Central memory CD8-positive, alpha-beta T cell (primary cell): ENCODE results near the gene COL23A1.

Experiments
- ATAC-seq: fragments of 150-1000 bp; cut with Tn5 transposase; replicated peaks from 2 replicates; pipeline ENCODE4 v1.10.0; 2022; ENCODE audit warnings: mild to moderate bottlenecking, moderate FRiP score, moderate number of reproducible peaks; ENCODE audit not compliant: poor library complexity, severe bottlenecking; ENCODE audit errors: extremely low read depth
- DNase-seq, 2 donors: peaks; one replicate each; pipeline ENCODE4 v3.0.0; 2021; ENCODE audit warnings: low spot score in 2 of 2
- H3K27ac Mint-ChIP-seq: one replicate; pipeline ENCODE4 v1.8.0; 2022; ENCODE audit warnings: low read depth, mild to moderate bottlenecking, moderate library complexity, mixed read lengths
- H3K27me3 Mint-ChIP-seq: one replicate; pipeline ENCODE4 v1.8.0; 2022; ENCODE audit warnings: mixed read lengths
- H3K36me3 Mint-ChIP-seq: one replicate; pipeline ENCODE4 v1.8.0; 2022; ENCODE audit warnings: mild to moderate bottlenecking, moderate library complexity, mixed read lengths; ENCODE audit not compliant: insufficient read depth
- H3K4me1 Mint-ChIP-seq: one replicate; pipeline ENCODE4 v1.8.0; 2022; ENCODE audit warnings: mixed read lengths
- H3K4me3 Mint-ChIP-seq: one replicate; pipeline ENCODE4 v1.8.0; 2022; ENCODE audit warnings: mild to moderate bottlenecking, moderate library complexity, mixed read lengths
- H3K9me3 Mint-ChIP-seq: one replicate; pipeline ENCODE4 v1.8.0; 2022; ENCODE audit warnings: mixed read lengths

The COL23A1 gene

DNA sequence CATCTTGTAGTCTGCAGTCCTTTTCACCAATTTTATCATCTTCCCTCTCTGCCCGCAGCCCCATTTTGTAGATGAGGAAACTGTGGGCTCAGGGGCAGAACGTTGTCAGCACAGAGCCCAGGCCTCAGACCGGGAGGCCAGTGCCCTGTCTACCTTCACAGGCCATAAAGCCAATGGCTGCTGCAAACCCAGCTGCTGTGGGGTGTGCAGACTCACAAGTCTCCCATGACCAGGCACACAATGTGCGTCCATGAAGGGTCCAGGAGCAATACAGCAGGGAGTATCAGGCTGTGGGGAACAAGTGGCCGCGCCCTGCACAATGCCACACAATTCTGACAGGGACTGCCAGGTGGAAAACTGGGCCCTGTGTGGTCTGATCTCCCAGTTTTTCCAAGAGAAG, 71.0 kb downstream of the COL23A1 start:
- Mint-ChIP-seq H3K4me3 (no peak overlapping the region), H3K27me3 (peaks cover 22% of the 10 kb centered on the region), H3K4me1 (no peaks in the 10 kb centered on the region), H3K9me3 (no peaks in the 10 kb centered on the region), H3K27ac (no peak overlapping the region), H3K36me3 (peaks cover 2% of the 10 kb centered on the region)
- ATAC-seq (no peak), DNase-seq (no peak)

DNA sequence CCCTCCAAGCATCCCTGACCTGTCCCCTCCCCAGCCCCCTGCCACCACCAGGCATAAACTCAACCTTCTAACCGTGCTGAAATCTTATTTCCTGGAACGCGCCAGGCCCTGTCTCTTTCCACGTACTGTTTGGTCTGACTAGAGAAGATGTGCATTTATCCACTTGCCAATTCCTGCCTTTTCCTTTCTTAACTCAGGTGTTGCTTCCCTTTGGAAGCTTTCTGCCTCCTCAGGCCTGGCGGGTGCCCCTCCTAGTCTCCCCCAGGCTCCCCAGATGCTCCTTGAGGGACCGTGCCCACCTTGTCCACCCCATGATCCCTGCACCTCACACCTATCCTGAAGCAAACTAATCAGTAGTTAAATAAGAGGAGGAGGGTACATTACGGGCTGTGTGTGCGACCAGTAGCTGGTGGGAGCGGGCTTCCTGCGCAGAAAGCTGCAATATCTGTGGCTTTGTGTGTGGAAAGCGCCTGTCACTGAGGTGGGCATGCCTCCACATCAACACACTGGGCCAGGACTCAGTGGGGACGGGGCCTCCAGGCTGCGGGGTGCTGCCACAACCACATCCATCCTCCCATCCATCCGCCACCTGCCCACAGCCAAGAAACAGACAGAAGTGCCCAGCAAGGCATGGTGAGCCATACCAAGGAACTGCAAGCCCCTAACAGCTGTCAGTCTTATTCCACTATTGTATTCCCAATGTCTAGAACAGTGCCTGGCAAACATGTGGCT, 73.5 kb downstream of the COL23A1 start:
- Mint-ChIP-seq H3K4me1 (no peaks in the 10 kb centered on the region), H3K27ac (no peak overlapping the region)
- ATAC-seq, result no peak

DNA sequence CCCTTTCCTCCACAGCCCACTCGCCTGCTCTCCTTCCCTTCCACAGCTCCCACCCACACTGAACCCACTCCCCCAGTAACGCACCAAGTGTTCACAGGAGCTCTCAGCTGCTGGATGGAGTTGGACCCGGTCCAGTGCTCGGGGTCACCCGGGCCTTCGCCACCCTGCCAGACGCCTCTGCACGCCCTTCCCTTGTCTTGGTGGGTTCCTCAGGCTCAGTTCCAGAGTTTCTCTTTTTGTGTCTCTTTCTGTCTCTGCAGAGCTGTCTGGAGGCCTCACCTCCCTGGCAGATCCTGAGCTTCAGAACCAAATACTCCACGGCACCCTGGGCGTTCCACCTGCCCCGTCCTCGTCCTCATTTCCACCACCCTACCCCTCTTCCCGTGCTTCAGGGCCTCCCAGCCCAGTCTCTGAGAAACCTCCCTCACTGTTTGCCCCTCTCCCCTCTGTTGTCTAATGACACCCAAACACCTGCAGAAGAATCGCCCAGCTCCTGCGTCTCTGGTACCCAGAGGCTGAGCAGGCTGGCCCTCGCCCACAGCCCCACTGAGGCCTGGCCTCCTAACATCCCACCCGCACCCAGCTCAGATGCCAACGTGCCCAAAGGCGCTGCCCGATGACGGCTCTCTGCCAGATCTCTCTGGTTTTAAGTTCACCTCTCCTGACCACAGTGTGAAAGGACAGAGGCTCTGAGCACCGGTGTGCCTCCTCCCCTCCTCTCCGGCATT, 74.3 kb downstream of the COL23A1 start:
- ATAC-seq (no peak), DNase-seq (no peak)
- H3K27ac Mint-ChIP-seq, result no peak overlapping the region
- no peaks in the 10 kb centered on the region for H3K36me3 Mint-ChIP-seq
- H3K4me3 Mint-ChIP-seq, result no peak overlapping the region
- peaks cover 46% of the 10 kb centered on the region for H3K27me3 Mint-ChIP-seq
- H3K4me1 Mint-ChIP-seq, result no peaks in the 10 kb centered on the region
- no peaks in the 10 kb centered on the region for H3K9me3 Mint-ChIP-seq

More for the DNA sequence above, 73.5 kb downstream of the COL23A1 start:
- no peaks in the 10 kb centered on the region for H3K9me3 Mint-ChIP-seq
- peaks cover 1% of the 10 kb centered on the region for H3K36me3 Mint-ChIP-seq
- no peak for DNase-seq
- peaks cover 46% of the 10 kb centered on the region for H3K27me3 Mint-ChIP-seq
- no peak overlapping the region for H3K4me3 Mint-ChIP-seq

DNA sequence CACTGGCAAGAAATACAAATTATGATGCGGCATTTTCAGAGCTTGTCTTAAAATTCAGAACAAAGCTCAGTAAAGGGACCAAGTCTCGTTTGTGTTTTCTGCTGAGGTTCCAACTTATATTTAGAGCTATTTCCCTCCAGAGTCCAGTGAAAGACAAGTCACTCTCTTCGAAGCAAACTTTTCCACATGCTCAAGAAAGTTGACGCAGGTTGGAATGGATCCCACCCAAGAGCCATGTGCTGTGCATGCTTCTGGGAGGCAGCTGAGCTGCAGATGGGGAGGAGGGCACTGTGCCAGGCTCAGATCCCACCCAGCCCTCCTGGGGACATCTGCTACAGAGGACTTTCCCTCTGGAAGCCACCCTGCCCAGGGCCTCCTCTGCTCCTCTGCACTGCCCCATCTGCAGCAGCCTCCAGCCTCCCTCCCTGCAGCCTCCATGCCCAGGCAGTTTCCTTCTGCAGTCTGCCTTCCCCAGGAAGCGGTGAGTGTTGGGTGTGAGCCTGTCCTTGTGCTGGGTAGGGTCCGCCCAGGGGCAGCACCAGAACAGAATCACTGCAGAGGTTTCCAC, 75.3 kb downstream of the COL23A1 start:
- DNase-seq (no peak), ATAC-seq (no peak)
- H3K9me3 Mint-ChIP-seq, result no peaks in the 10 kb centered on the region
- peaks cover 46% of the 10 kb centered on the region for H3K27me3 Mint-ChIP-seq
- H3K36me3 Mint-ChIP-seq, result no peaks in the 10 kb centered on the region
- no peak overlapping the region for H3K27ac Mint-ChIP-seq
- no peak overlapping the region for H3K4me3 Mint-ChIP-seq
- H3K4me1 Mint-ChIP-seq, result no peaks in the 10 kb centered on the region

DNA sequence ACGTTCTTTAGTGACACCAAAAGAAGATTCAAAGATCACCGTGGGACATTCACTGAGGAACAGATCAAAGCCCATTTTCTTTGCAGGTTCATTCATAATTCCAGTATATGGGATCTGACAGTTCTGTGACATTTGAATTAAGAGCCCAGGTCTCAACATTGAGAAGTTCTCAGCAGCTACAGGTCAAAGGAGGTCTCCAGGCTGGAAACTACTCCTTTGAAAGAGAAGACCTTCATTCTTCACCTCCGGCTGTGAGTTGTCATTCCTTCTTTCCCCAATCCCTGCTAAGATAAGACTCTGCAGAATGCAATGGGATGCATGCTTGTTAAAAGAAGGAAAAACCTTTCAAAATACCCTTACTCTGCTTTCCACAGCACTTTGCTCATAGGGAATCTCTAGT, 79.0 kb downstream of the COL23A1 start:
- DNase-seq (no peak), ATAC-seq (no peak)
- no peak overlapping the region for H3K27ac Mint-ChIP-seq
- no peaks in the 10 kb centered on the region for H3K9me3 Mint-ChIP-seq
- no peak overlapping the region for H3K4me3 Mint-ChIP-seq
- H3K36me3 Mint-ChIP-seq, result no peaks in the 10 kb centered on the region
- no peaks in the 10 kb centered on the region for H3K4me1 Mint-ChIP-seq
- H3K27me3 Mint-ChIP-seq, result peaks cover 38% of the 10 kb centered on the region

DNA sequence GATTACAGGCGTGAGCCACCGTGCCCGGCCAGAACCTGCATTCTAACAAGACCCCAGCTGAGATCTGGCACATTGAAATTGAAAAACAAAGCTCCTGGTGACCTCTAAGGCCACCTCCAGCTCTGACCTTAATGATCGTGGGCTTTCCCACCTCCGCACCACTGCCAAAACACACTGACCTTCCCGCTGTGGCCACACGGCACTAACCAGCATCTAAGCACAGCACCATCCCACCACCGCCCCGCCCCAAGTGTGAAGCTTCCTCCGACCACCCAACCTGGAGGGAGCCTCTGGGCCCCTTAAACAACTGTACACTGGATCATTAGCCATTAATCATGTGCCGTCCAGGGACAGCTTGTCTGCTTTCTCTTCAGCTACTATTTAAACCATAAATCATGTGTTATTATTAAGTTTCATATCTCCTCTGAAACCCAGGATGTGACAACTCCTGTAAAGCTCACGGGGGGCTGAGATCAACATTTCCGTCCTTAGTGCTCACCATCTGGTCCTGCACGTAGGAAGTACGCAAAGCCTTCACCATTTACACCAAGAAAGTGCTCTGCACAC, 80.6 kb downstream of the COL23A1 start:
- H3K36me3 Mint-ChIP-seq, result no peaks in the 10 kb centered on the region
- no peaks in the 10 kb centered on the region for H3K4me1 Mint-ChIP-seq
- no peak overlapping the region for H3K27ac Mint-ChIP-seq
- DNase-seq (no peak), ATAC-seq (no peak)
- peaks cover 28% of the 10 kb centered on the region for H3K27me3 Mint-ChIP-seq
- H3K4me3 Mint-ChIP-seq, result no peak overlapping the region
- no peaks in the 10 kb centered on the region for H3K9me3 Mint-ChIP-seq

DNA sequence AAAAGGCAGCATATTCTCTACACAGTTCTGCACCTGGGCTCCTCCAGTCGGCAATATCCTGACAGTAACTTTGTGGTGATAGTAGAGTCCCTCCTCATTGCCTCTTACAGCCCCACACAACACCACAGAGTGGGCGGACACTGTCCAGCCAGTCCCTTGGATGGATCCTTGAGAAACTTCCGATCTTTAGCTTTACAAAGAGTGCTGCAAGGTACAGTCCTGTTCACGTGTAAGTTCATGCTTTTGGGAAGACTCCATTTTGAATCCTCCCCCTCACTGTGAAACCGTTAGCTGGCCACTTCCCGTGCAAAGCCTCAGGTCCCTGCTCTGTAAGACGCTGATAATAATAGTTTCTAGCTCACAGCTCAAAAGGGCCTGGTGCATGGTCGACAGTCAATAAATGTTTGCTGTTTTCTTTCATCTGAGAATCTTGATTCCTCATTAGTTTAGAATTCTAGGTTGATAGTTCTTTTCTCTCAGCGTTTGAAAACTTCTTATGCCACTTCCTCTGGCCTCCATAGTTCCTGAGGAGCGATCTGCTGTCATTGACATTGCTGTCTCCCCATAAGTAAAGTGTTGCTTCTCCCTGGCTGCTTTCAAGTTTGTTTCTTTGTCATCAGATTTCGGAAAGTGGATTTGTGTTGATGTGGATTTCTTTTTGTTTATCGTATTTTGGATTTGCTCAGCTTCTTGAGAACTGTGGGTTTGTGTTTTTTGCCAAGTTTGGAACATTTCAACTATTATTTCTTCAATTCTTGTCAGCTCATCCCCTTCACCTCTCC, 82.9 kb downstream of the COL23A1 start:
- H3K27me3 Mint-ChIP-seq, result peaks cover 7% of the 10 kb centered on the region
- no peaks in the 10 kb centered on the region for H3K9me3 Mint-ChIP-seq
- no peak overlapping the region for H3K4me3 Mint-ChIP-seq
- no peak overlapping the region for H3K27ac Mint-ChIP-seq
- DNase-seq (no peak), ATAC-seq (no peak)
- no peaks in the 10 kb centered on the region for H3K4me1 Mint-ChIP-seq
- H3K36me3 Mint-ChIP-seq, result no peaks in the 10 kb centered on the region

DNA sequence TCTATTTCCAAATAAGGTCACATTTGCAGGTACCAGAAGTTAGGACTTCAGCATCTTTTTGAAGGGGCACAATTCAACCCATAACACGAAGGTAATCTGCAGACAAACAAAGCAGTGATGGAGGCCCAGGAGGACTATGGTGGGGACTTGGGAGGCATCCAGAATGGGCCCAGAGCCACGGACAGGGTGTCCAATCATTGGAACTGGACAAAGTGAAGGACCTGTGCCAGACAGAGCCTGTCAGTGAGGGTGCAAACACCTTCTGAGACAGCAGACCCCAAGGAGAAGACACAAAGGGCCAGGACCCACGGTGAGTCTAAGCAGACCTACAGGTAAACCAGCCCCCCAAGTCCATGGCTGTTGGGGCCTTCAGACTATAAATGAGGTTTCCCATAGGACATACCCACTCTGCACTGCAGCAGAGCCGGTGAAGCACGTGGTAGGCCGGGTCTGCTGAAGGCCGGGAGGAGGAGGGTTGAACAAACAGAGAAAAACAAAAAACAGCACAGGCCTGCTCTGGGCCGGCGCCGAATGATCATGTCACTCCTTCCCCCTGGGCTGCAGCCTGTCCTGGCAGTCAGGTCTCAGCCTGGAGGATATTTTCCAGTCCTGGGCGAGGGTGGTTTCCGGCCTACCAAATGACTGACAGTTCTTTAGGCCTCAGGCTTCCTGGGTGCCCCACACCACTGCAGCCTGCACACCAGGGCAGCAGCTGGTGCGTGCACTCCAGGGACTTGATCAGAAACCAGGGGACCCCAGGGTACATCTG, 84.4 kb downstream of the COL23A1 start:
- H3K4me3 Mint-ChIP-seq, result no peak overlapping the region
- no peaks in the 10 kb centered on the region for H3K4me1 Mint-ChIP-seq
- no peaks in the 10 kb centered on the region for H3K9me3 Mint-ChIP-seq
- DNase-seq (no peak), ATAC-seq (no peak)
- no peak overlapping the region for H3K27ac Mint-ChIP-seq
- H3K27me3 Mint-ChIP-seq, result no peaks in the 10 kb centered on the region
- no peaks in the 10 kb centered on the region for H3K36me3 Mint-ChIP-seq

DNA sequence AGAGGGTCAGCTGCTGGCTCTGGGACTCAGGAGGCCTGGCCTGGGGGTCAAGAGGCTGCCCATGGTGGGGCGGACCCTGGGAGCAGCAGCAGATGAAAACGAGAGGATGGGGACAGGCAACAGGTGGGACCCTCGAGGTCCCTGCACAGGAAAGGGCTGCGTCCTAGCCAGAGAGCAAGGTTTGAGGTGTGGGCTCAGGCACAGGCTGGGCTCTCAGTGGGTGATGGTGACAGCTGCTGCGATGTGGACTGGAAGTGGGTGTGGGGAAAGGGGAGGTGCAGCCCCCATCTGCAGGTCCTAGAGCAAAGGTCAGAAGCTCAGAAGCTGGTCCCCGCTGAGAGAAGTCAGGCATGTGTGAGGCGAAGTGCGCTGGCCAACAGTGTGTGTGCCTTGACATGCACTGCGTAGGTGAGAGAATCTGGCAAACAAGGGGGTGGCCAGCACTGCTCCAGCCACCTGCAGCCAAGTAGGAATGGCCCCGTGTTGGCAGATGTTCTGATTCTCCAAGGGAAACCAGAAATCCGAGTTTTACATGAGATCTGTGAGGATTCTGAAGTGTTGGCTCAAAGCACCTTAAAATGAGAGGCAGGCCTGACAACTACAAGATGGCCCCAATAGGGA, 85.7 kb downstream of the COL23A1 start:
- no peak overlapping the region for H3K27ac Mint-ChIP-seq
- no peaks in the 10 kb centered on the region for H3K9me3 Mint-ChIP-seq
- H3K4me3 Mint-ChIP-seq, result no peak overlapping the region
- ATAC-seq (no peak), DNase-seq (no peak)
- no peaks in the 10 kb centered on the region for H3K4me1 Mint-ChIP-seq
- no peaks in the 10 kb centered on the region for H3K36me3 Mint-ChIP-seq
- no peaks in the 10 kb centered on the region for H3K27me3 Mint-ChIP-seq

DNA sequence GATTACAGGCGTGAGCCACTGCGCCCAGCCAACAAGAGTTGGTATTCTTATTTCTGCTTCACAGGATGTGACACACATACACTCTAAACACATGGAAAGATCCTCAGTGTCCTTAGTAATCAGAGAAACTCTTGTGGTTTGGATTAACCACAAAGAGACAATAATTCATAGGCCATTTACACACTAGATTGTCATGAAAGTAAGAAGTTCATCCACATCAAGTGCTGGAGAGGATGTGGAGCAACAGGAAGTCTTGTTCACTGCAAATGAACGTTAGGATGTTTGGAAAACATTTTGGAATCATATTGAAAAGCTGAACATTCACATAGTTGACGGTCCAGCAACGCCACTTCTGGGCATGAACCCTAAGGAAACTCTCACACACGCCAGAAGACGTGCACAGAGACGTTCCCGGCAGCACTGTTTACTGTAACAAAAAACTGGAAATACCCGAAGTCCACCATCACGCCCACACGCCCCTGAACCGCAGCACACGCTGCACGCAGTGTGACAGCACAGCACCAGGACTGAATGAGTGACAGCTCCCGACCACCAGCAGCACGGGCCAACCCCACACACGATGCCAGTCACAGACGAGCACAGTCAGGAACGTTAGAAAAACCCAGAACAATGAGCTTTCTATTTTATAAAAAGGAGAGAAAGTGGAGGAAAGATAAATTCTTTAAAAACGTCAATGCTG, 87.6 kb downstream of the COL23A1 start:
- Mint-ChIP-seq H3K27me3 (no peaks in the 10 kb centered on the region), H3K27ac (no peak overlapping the region), H3K4me1 (no peaks in the 10 kb centered on the region), H3K9me3 (no peaks in the 10 kb centered on the region), H3K4me3 (no peak overlapping the region), H3K36me3 (no peaks in the 10 kb centered on the region)
- DNase-seq, result no peak
- ATAC-seq, result no peak

DNA sequence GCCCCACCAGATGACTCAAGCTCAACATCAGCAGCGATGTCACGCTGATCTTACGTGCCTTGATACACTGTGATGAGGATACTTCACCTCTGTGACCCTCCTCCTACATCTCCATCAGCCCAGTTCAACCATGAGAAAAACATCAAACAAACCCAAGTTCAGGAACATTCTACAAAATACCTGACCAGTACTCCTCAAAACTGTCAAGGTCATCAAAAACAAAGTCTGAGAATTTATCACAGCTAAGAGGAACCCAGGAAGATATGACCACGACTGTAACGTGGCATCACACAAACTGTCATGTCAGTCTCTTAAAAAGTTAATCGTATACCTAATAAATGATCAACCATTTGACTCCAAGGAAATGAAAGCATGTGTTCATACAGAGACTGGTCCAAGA, 90.8 kb downstream of the COL23A1 start:
- no peak for DNase-seq
- Mint-ChIP-seq H3K36me3 (no peaks in the 10 kb centered on the region), H3K27ac (no peak overlapping the region), H3K9me3 (no peaks in the 10 kb centered on the region), H3K4me3 (no peak overlapping the region), H3K4me1 (no peaks in the 10 kb centered on the region), H3K27me3 (no peaks in the 10 kb centered on the region)
- ATAC-seq, result no peak
